Testis (tissue), 5 donors: Measurements from ENCODE around the gene ESR1. TPM values are rescaled to one million over a fixed set of nuclear protein-coding genes. Genes with fewer than 3 reads are reported as not detected.

ENCODE experiments used
- DNase-seq: peaks from one replicate; pipeline ENCODE4 v3.0.0-alpha.2; 2019
- H3K27ac ChIP-seq, 2 donors: fragments of 200-600 bp; sonication (generic); one replicate each; pipeline ENCODE4 v1.5.1; 2019
- H3K27me3 ChIP-seq: fragments of 200-600 bp; sonication (generic); one replicate; pipeline ENCODE4 v1.5.1; 2019
- H3K36me3 ChIP-seq: fragments of 200-600 bp; sonication (generic); one replicate; pipeline ENCODE4 v1.5.1; 2017; ENCODE audit warnings: low read depth; ENCODE audit errors: missing control alignments
- H3K4me1 ChIP-seq: fragments of 200-600 bp; sonication (generic); one replicate; pipeline ENCODE4 v1.5.1; 2019
- H3K4me3 ChIP-seq, 2 donors: fragments of 200-600 bp; sonication (generic); one replicate each; pipeline ENCODE4 v1.5.1; 2017 to 2019
- H3K9me3 ChIP-seq: fragments of 200-600 bp; sonication (generic); one replicate; pipeline ENCODE4 v1.5.1; 2017
- CTCF ChIP-seq, 3 experiments: fragments of 450-650 bp in 2 of 3; fragments of 200-600 bp in 1 of 3; sonication (generic) in 1 of 3; IDR thresholded peaks; one replicate each; pipeline ENCODE4 v1.5.1; 2016 to 2019; ENCODE audit warnings: antibody characterized with exemption in 3 of 3, mild to moderate bottlenecking in 2 of 3, moderate library complexity in 1 of 3
- POLR2A ChIP-seq: fragments of 450-650 bp; IDR thresholded peaks from one replicate; pipeline ENCODE4 v1.6.1; 2017; ENCODE audit warnings: antibody characterized with exemption, mild to moderate bottlenecking, moderate library complexity
- WGBS, 2 donors: methylation state at CpG; one replicate each; pipeline ENCODE4 v1.1.5; 2018; 5-methylcytosine and 5-hydroxymethylcytosine counted together
- intact Hi-C: fragments of 100-400 bp; cut with DNase I; formaldehyde crosslinking; loops from one replicate; pipeline ENCODE4 v1.15.1; 2023; ENCODE audit warnings: low total_unique reads
- long read RNA-seq, 2 donors: transcript quantifications; one replicate each; lab custom pipeline, GENCODE V29; 2026
- polyA plus RNA-seq: library from polyadenylated mRNA; stranded (reverse); fragments of 350-450 nt; fragmentation: Illumina TruSeq; extraction: RNeasy Lipid Tissue Mini Kit (QIAGEN cat#74804); gene quantifications from one replicate; pipeline ENCODE4 v1.2.3, GENCODE V29; 2014; ENCODE audit warnings: low read depth, low replicate concordance; ENCODE audit not compliant: insufficient read depth
- total RNA-seq, 2 donors: library from RNA; depleted of rRNA; stranded (reverse); fragments of >200 nt; gene quantifications; one replicate each; pipeline ENCODE4 v1.2.3, GENCODE V29; 2016

ESR1 gene
- total RNA-seq (1 to 10 TPM; 4.3 to 8.1 TPM), polyA plus RNA-seq (9.3 TPM)
- long read RNA-seq, donor 1 = 0 reads
- long read RNA-seq, donor 2 = 0 reads

DNA sequence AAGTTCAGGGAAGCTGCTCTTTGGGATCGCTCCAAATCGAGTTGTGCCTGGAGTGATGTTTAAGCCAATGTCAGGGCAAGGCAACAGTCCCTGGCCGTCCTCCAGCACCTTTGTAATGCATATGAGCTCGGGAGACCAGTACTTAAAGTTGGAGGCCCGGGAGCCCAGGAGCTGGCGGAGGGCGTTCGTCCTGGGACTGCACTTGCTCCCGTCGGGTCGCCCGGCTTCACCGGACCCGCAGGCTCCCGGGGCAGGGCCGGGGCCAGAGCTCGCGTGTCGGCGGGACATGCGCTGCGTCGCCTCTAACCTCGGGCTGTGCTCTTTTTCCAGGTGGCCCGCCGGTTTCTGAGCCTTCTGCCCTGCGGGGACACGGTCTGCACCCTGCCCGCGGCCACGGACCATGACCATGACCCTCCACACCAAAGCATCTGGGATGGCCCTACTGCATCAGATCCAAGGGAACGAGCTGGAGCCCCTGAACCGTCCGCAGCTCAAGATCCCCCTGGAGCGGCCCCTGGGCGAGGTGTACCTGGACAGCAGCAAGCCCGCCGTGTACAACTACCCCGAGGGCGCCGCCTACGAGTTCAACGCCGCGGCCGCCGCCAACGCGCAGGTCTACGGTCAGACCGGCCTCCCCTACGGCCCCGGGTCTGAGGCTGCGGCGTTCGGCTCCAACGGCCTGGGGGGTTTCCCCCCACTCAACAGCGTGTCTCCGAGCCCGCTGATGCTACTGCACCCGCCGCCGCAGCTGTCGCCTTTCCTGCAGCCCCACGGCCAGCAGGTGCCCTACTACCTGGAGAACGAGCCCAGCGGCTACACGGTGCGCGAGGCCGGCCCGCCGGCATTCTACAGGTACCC lies at the start of gene ESR1:
Gene ESR1 (plus strand): TSS at position 170 of the 858 bp plus-strand sequence. CDS start 231 bp downstream, at position 401.
- Histone ChIP-seq H3K27ac (no peak within 1 kb of the TSS), H3K4me3 (peak within 1 kb of the TSS; percentile 36 to 59), H3K4me1 (peaks cover 11% of the 10 kb centered on the region), H3K27me3 (no peaks in the 10 kb centered on the region), H3K36me3 (no peaks in the 10 kb centered on the region), H3K9me3 (no peaks in the 10 kb centered on the region)
- intact Hi-C loops = no loop called here
- TF ChIP-seq POLR2A = no peak
- peak; percentile 36 for DNase-seq
- 2 to 15% methylated on average over 9 to 69 of the region's 73 CpGs for WGBS, 2 donors

GRCh38 chr6:151760486-151760885 lies 47.0 kb upstream of the ESR1 start:
- H3K36me3 ChIP-seq = no peaks in the 10 kb centered on the region
- no peaks in the 10 kb centered on the region for H3K9me3 ChIP-seq
- H3K27me3 ChIP-seq = no peaks in the 10 kb centered on the region
- TF ChIP-seq POLR2A (no peak), CTCF (IDR thresholded peaks at IDR 0.05) (no peak)
- no peak overlapping the region for H3K27ac ChIP-seq
- WGBS, 2 donors = 69 to 84% methylated on average over 7 of the region's 7 CpGs
- H3K4me1 ChIP-seq = no peaks in the 10 kb centered on the region
- no peak for DNase-seq
- intact Hi-C loops = loop anchor here (10.0 kb wide), 1 partner anchor 374 kb away; no protein-coding TSS in a partner anchor
- no peak overlapping the region for H3K4me3 ChIP-seq

- Histone ChIP-seq H3K27ac (no peak overlapping the region), H3K36me3 (no peaks in the 10 kb centered on the region), H3K4me1 (no peaks in the 10 kb centered on the region), H3K27me3 (no peaks in the 10 kb centered on the region), H3K9me3 (no peaks in the 10 kb centered on the region), H3K4me3 (no peak overlapping the region)
- DNase-seq = no peak
- WGBS, 2 donors = 88 to 95% methylated on average over 4 of the region's 4 CpGs
- TF ChIP-seq CTCF (IDR thresholded peaks at IDR 0.05) (no peak), POLR2A (no peak)
- intact Hi-C loops = loop anchor here (10.0 kb wide), 1 partner anchor 373 kb away; no protein-coding TSS in a partner anchor
Observed at GRCh38 chr6:151761851-151762250, 45.6 kb upstream of the ESR1 start.

GRCh38 chr6:151762817-151763216 lies 44.7 kb upstream of the ESR1 start:
- no peaks in the 10 kb centered on the region for H3K4me1 ChIP-seq
- H3K9me3 ChIP-seq = no peaks in the 10 kb centered on the region
- H3K27me3 ChIP-seq = no peaks in the 10 kb centered on the region
- no peak for DNase-seq
- no peaks in the 10 kb centered on the region for H3K36me3 ChIP-seq
- intact Hi-C loops = loop anchor here (10.0 kb wide), 1 partner anchor 372 kb away; no protein-coding TSS in a partner anchor
- no peak for TF ChIP-seq CTCF (IDR thresholded peaks at IDR 0.05)
- no peak for TF ChIP-seq POLR2A
- WGBS, 2 donors = 92 to 100% methylated on average over 4 of the region's 4 CpGs
- H3K4me3 ChIP-seq = no peak overlapping the region
- peak overlapping the region in 1 of 2 donors; percentile 73 for H3K27ac ChIP-seq

- Histone ChIP-seq H3K9me3 (no peaks in the 10 kb centered on the region), H3K27me3 (no peaks in the 10 kb centered on the region), H3K36me3 (no peaks in the 10 kb centered on the region), H3K4me3 (peak overlapping the region; percentile 37 to 44), H3K27ac (peak overlapping the region; percentile 57 to 73), H3K4me1 (no peaks in the 10 kb centered on the region)
- TF ChIP-seq CTCF (IDR thresholded peaks at IDR 0.05) (peak in 2 of 3 experiments; percentile 31 to 38), POLR2A (no peak)
- 37 to 49% methylated on average over 9 of the region's 9 CpGs for whole genome bisulfite sequencing, 2 donors
- peak; percentile 19 for DNase-seq
- intact Hi-C loops = loop anchor here (10.0 kb wide), 1 partner anchor 371 kb away; no protein-coding TSS in a partner anchor
Observed at GRCh38 chr6:151763303-151763702, 44.2 kb upstream of the ESR1 start.
